ENCODE results near the gene SLC66A1.

The SLC66A1 gene

DNA sequence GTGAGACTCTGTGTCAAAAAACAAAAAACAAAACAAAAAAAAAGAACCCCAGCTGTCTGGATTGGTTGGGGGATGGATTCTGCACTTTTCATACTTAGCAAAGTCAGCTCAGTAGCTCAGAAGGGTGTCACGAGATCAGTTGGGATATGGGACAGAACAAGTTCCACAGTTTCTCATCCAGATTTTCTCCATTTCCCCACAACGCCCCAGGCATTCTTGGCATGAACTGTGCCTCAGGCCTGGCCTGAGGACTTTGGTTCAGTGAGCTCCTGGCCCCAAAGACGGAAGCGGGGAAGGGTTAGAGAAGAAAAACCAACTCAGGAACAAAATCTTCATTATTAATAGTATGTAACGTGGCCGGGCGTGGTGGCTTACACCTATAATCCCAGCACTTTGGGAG is 2.1 kb upstream of the SLC66A1 start:
- no peak for DNase-seq (ENCODE audit: low spot score)
- TF ChIP-seq, protein P1, sequence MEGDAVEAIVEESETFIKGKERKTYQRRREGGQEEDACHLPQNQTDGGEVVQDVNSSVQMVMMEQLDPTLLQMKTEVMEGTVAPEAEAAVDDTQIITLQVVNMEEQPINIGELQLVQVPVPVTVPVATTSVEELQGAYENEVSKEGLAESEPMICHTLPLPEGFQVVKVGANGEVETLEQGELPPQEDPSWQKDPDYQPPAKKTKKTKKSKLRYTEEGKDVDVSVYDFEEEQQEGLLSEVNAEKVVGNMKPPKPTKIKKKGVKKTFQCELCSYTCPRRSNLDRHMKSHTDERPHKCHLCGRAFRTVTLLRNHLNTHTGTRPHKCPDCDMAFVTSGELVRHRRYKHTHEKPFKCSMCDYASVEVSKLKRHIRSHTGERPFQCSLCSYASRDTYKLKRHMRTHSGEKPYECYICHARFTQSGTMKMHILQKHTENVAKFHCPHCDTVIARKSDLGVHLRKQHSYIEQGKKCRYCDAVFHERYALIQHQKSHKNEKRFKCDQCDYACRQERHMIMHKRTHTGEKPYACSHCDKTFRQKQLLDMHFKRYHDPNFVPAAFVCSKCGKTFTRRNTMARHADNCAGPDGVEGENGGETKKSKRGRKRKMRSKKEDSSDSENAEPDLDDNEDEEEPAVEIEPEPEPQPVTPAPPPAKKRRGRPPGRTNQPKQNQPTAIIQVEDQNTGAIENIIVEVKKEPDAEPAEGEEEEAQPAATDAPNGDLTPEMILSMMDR (IDR thresholded peaks at IDR 0.05; ENCODE audit: extremely low read depth, missing control alignments): no peak

DNA sequence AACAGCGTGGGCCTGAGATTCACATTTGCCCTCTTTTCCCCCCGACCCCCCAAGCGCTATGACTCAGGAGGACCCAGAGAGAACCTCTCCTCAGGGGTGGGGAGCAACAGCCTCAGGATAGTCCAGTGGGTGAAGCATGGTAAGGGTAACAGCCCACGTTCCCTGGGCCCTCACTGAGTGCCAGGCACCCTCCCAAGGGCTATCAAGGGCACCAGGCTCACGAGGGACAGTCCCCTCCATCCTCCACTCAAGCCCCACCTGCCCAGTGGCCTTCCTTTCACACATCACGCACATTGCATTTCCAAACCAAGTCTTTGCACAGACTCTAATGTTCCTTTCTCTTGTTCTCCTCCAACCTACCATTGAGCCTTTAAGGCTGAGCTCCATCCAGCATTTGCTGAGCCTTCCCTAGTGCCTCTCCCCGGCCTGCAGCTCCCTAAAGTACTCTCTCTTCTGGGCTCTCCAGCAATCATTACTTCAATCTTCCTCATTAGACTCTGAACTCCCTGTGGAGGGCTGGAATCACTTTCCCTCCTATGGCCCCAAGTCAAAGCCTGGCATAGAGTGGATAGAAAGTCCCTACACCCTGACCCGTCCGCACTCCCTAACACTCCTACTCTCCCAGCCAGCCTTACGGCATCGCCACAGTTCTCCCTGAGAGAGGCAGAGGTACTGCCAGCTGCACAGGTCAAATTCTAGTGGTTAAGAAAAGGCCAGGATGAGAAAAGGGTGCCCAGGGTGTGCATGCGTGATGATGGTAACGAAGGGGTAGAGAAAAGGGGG is 1.2 kb upstream of the SLC66A1 start:
- DNase-seq (ENCODE audit: low spot score): peak; percentile 14
- TF ChIP-seq, protein P1 (IDR thresholded peaks at IDR 0.05; ENCODE audit: extremely low read depth, missing control alignments): no peak

DNA sequence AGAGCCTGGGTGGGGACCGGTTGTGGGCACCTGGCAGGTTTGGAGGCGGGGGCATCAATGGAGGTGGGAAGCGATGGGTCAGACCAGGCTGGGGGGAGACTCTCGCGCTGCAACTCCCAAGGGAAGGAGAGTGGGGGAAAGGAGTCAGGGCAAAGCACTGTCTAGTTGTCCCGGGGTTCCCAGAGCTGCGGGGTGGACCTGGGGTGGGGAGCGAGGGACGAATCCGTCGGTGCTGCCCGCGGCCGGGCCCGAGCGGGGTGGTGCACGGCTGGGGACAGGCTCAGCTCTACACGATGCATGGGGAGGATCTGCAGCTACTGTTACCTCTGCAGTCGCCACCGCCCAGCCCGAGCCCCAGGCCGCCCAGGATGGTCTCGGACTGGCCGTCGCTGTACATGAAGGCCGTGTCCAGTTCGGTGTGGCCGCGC is 609 bp upstream of the SLC66A1 start:
- TF ChIP-seq, protein P1 (IDR thresholded peaks at IDR 0.05; ENCODE audit: extremely low read depth, missing control alignments): no peak
- peak; percentile 31 for DNase-seq (ENCODE audit: low spot score)

DNA sequence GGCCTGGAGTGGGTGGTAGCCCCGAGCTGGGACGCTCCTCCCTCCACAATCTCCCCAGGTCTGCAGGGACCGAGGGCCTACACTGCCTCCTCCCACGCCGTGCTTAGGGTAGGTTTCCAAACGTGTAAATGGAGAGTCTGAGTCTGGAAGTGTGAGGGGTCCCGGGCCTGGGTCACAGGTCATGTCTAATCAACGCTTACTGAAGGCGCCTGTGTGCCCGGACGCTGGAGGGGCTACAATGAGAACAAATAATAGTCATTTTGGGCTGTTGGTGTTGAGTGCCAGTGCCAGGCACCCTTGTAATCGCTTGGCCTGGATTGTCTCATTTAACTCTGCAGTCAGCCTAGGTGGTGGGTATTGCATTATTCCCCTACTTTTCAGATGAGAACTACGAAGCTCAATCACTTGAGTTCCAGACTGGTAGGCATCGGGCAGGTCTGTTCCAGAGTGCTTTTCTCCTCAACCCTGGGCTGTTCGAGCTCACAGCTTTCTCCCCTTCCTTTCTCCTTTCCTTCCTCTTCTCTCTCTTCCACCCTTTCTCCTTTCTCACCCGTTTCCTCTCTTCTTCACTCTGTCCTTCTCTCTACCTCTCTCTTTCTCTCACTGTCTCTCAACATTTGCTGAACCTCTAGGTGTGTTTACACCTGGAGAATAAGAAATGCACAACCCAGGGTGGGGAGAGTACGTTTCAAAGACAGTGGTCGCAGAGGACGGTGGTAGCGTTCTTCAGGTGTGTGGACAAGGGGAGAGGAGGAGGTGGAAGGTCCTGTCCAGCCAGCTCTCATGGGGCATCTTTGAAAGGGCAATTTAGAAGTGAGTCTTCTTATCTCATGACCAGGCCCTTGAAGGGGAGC is 883 bp downstream of the SLC66A1 start:
- peak; percentile 60 for DNase-seq (ENCODE audit: low spot score)
- TF ChIP-seq, protein P1 (IDR thresholded peaks at IDR 0.05; ENCODE audit: extremely low read depth, missing control alignments): no peak

DNA sequence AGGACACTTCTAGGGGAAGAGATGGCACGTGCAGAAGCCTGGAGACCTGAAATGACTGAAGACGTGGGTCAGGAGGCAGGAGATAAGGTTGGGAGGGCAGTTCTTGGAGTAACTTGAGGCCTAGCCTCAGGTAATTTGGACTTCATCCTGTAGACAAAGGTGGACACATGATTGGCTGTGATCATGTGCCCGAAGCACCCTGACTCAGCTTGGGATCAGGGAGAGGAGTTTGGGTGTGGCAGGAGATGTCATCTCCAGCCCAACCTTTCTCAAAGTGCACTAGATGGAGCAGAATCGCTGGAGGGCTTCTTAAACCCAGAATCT is 1.5 kb downstream of the SLC66A1 start:
- no peak for DNase-seq (ENCODE audit: low spot score)
- TF ChIP-seq, protein P1 (IDR thresholded peaks at IDR 0.05; ENCODE audit: extremely low read depth, missing control alignments): no peak

DNA sequence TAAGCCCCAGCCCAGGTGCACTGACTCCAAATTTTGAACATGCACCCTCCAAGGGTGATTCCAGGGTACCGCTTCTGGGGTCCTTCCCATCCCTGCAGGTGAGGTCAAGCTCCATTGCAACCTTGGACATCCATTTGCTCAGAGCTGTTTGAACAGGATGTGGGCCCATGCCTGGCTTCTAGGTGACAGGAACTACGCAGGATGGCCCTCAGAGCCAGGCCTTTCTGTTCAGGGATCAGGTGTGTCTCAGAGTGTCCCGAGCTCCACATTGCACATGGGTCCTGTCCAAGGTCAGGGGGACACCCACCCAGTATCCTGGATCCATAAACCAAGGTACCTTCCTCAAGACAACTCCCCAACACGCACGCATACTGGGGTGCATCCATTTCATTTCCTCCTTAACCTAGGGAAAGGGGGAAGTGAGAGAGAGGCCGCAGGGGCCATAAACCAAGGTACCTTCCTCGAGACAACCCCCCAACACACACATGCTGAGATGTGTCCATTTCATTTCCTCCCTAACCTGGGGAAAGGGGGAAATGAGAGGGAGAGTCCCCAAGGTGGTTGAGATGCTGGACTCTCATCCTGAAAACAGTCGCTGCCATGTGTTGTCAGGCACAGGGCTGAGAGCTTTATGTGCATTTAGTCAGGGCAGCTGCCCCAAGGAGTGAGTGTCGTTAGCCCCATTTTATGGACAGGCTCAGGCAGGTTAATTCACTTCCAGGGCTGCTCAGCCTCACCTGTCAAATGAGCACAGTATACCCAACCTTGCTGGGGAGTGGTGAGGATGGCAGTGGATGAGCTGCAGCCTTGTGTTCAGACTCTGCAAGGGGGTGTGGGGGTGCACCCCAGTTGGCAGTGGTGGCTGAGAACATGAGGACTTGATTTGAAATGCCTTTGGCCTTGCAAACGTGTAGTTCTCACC is 2.1 kb downstream of the SLC66A1 start:
- peak; percentile 29 for DNase-seq (ENCODE audit: low spot score)
- TF ChIP-seq, protein P1 (IDR thresholded peaks at IDR 0.05; ENCODE audit: extremely low read depth, missing control alignments): no peak

All from GM20000 (cell line).